Cardiac septum (tissue), 1 donor: ENCODE results near the gene RGMA. TPM values are rescaled to one million over a fixed set of nuclear protein-coding genes. Genes with fewer than 3 reads are reported as not detected.

Experiments
- DNase-seq: peaks from one replicate; pipeline ENCODE4 v3.0.0-alpha.2; 2020; ENCODE audit warnings: low spot score
- intact Hi-C: fragments of 100-400 bp; cut with DNase I; formaldehyde crosslinking; loops from one replicate; pipeline ENCODE4 v1.14.0; 2022
- total RNA-seq: library from RNA; stranded (reverse); fragmentation: NEBNext Ultra II Directional; extraction: Animal tissue kit (Norgen Biotek cat#: 25700); gene quantifications from one replicate; pipeline ENCODE4 v1.2.1, GENCODE V29; 2021
- donor health status: DM: no; HTN: no; CAD: no.

Gene RGMA
- total RNA-seq, 1 donor from 2014 or later = 16.5 TPM

GRCh38 chr15:93105485-93105884 lies 16.5 kb upstream of the RGMA start:
- intact Hi-C loops = no loop called here
- no peak for DNase-seq

- no peak for DNase-seq
- intact Hi-C loops = no loop called here
These were observed 14.8 kb upstream of the RGMA start for GRCh38 chr15:93103823-93104222.

GRCh38 chr15:93102211-93102610 lies 13.2 kb upstream of the RGMA start:
- intact Hi-C loops = no loop called here

DNA sequence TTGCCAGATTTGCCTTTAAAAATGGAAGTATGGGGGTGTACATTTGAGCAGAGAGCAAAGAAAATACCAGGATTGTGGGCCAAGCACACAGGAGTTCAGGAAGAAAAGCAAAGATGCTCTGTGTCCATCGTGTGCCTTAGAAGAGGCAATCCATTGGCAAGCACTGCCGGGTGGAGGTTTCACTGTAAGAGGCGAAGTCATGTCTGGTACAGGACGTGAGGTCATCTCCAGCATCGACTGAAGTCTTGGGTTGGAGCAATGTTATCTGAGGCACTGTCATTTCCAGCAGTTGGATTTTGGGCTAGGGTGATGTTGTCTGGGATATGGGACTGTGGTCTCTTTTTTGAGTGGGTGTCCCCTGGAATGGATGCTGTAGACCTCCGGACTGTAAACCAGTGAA lies 4.8 kb upstream of the RGMA start:
- intact Hi-C loops = loop anchor here (5.0 kb wide), 1 partner anchor 119 kb away; no protein-coding TSS in a partner anchor
- peak; percentile 54 for DNase-seq

More at GRCh38 chr15:93102211-93102610, 13.2 kb upstream of the RGMA start:
- DNase-seq = no peak

GRCh38 chr15:93091465-93091864 lies 2.5 kb upstream of the RGMA start:
- DNase-seq = peak; percentile 72
- intact Hi-C loops = loop anchor here (5.0 kb wide), 1 partner anchor 121 kb away; no protein-coding TSS in a partner anchor

DNA sequence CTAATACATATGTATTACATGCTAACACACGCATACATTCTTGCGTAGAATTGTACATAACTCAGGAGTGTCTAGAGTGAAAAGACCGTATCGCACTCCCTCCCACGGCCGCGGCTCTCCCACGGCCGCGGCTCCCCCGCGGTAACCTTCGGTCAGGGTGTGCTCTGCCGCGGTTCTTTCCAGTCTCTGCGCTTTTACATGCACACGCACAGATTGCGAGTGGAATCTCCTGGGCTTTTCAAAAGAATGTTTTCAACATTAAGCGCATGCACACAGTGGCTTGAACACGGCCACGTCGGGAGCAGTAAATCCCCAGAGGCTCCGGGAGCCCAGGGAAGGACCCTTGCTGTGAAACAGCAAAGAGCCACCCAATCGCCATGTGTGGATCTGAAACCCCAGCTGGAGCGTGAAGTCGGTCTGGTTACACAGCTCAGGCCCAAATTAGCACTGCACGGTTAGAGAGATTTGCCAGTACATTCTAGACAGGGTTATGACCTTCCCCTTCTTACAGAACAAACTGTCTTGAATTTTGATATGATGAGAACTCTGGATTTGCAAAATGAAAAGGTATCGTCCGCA lies 805 bp upstream of the RGMA start:
- peak; percentile 59 for DNase-seq
- intact Hi-C loops = loop anchor here (2.0 to 5.0 kb wide), 3 partner anchors 59 to 245 kb away; no protein-coding TSS in a partner anchor

GRCh38 chr15:93088200-93088980 lies 621 bp downstream of the RGMA start:
- peak; percentile 50 for DNase-seq
- intact Hi-C loops = loop anchor here (2.0 kb wide), 2 partner anchors 58 to 246 kb away; no protein-coding TSS in a partner anchor

DNA sequence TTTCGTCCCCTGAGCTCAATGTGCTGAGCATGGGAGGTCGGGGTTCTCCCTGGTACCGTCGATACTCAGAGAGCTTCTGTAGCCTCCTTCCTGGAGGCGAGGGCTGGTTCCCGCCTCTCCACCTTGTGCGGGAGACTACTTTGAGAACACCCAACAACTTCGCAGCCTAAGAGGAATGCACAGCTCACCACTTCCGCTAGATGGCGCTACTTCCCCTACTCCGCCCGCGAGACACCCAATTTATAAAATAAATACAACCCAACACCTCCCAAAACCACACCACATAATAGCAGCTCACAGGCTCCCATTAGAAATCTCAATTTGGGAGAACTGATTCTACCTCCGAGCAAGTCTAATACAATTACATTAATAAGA lies 1.2 kb downstream of the RGMA start:
- intact Hi-C loops = loop anchor here (2.0 kb wide), 2 partner anchors 57 to 247 kb away; no protein-coding TSS in a partner anchor
- DNase-seq = no peak

DNA sequence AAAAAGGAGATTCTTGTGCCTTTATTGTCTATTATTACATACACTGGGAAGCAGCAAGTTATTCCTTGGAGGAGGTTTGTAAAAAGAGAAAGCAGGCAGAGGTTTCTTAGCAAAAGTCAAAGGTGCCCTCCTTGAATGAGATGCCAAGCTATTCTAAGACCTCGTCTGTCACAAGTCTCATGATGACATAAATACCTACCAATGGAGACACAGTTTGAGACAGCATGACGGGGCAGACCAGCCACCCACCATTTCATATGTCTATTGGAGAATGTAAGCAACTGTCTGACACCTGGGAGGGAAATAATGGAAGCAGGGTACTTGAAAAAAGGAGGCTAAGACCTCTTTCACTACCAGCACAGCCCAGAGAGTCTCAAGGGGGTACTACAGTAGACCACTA lies 2.2 kb downstream of the RGMA start:
- DNase-seq = no peak
- intact Hi-C loops = no loop called here

DNA sequence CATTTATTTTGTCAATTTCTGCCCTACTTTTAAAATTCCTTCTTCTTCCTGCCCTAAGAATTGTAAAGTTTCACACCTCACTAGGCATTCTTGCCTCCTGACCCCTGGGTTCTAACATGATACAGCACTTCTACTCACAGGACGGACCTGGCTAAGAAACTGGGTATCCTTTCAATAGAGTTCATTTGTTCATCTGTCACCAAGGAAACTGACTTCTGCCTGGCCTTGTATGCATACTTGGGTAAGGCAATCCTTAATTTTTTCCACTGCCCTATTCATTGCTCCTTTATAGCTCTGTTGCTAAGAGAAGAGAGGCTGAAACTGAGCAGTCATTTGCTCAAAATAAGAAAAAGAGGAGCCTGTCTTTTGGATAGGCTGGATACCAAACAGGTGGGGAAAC lies 3.3 kb downstream of the RGMA start:
- intact Hi-C loops = no loop called here
- DNase-seq = no peak

GRCh38 chr15:93082861-93083260 lies 6.2 kb downstream of the RGMA start:
- no peak for DNase-seq
- intact Hi-C loops = no loop called here

GRCh38 chr15:93081399-93081798 lies 7.6 kb downstream of the RGMA start:
- intact Hi-C loops = no loop called here
- no peak for DNase-seq

GRCh38 chr15:93080451-93080850 lies 8.6 kb downstream of the RGMA start:
- intact Hi-C loops = no loop called here
- DNase-seq = no peak

DNA sequence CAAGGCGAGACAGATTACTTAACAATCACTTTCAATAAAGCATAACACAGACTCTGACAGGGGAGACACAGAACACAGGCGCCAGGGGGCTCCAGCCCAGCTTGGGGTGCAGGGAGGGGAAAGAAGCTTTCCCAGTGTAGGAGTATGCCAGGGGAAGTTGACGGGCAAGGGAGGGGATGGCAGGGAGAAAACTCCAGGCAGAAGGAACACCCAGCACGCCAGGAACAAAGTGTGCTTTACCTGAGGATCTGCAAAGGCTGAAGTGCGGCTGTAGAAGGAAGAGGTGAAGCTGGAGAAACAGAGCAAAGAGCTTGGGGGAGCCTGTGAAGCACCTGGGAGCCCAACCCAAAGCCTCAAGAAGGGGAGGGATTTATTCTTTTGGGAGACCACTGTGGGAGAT lies 12.1 kb downstream of the RGMA start:
- no peak for DNase-seq
- intact Hi-C loops = no loop called here

DNA sequence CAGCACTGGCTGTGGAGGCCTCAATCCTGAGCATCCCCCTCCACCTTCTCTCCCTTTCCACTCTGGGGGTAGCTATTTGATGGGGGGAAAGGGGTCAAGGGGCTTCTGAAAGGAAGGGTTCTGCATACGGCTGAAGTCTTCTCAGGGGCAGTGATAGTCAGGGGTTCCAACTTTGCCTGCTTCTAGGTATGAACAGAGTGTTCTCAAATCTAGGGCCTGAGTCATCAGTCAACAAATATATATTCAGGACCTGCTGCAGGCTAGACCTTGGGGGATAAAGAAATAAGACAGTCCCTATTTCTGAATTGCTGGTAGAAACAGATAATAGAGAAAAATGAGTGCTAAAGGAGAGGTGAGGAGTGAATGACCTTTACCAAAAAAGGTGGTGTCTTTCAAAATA lies 12.8 kb downstream of the RGMA start:
- DNase-seq = no peak
- intact Hi-C loops = no loop called here

DNA sequence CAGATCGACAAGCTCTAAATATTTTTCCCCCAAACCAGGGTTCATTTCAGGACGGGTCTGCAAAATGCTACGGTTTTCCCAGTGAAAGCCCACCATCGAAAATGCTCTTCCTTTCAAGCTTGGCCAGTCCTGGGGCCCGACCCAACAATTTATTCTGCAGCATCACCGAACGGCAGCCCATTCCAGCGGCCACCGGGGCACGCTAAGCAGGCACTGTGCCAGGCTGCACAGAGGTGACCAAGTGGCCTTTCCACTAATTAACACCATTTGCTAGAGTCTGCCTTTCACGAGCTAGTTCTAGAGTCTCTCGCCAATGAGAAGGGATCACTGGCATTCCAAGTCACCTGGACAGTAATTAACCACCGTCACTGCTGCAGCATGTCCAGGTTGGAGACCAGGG lies 14.4 kb downstream of the RGMA start:
- intact Hi-C loops = loop anchor here (5.0 kb wide), 1 partner anchor 413 kb away; no protein-coding TSS in a partner anchor

GRCh38 chr15:93073465-93073952 lies 15.5 kb downstream of the RGMA start:
- intact Hi-C loops = loop anchor here (5.0 kb wide), 1 partner anchor 414 kb away; no protein-coding TSS in a partner anchor

More for the DNA sequence above, 14.4 kb downstream of the RGMA start:
- DNase-seq = no peak

DNA sequence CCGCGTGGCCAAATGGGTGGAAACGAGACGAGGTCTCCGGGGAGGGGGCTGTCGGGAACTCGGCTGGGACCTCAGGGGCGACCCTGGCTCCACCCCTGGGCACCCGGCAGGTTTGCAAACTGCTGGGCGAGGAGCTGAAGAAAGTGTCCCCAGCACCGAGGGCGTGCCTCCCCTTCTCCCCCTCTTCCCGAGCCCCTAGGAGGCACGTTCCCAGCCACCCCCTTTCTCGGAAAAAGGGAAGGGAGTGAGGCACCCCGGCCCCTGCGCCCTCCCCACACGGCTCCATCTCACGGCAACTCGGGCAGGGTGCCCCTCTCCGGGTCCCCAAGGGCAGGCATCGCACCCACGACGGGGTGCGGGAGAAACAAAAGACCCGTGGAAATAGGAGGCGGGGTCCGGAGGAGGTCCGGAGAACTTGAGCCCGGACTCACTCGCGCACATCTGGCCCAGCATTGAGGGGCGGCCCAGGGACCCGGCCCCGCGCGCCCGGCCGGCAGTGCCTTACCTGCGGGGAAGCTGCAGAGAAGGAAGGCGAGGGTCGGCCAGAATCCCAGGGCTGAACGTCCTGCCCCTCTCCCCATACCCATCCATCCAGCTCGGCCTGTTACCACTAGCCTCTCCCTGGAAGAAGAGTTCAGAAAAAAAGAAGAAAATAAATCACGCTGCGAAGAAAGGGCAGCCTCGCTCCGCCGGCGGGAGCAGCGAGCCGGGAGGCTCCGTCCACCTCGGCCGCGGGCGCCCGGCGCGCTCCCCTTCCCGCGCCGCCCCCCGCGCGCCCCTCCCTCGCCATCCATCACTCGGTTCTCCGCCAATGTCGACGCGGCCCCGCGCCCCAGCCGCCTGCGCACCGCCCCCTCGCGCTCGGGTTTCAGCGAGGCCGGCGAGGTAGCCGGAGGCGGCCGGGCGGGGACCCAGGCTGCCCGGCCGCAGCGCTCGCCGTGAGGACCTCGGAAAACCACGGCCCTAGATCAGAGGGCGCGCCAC lies 16.3 kb downstream of the RGMA start:
- intact Hi-C loops = loop anchor here (5.0 kb wide), 1 partner anchor 415 kb away; no protein-coding TSS in a partner anchor
- peak; percentile 85 for DNase-seq

More at GRCh38 chr15:93073465-93073952, 15.5 kb downstream of the RGMA start:
- no peak for DNase-seq

DNA sequence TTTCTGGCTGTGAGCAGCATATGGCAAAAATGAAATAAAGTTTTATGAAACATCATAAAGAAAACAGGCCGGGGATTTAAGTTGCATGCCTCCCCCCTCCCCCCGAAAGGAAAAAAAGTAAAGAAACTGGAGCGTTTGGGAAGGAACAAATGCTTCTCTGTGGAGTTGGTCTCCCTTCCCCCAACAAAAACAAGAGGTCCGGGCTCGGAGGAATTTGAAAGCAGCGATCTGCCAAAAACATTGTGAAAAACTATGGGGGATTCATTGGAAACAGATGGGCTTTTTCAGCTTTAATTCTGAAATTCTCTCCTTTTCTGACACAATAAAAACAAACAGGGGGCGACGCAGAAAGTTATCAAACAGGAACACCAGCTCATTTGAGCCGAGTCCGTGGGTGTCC lies 17.0 kb downstream of the RGMA start:
- intact Hi-C loops = loop anchor here (5.0 kb wide), 1 partner anchor 415 kb away; no protein-coding TSS in a partner anchor
- no peak for DNase-seq
